GM18526 (cell line): ENCODE results near the gene TGFB2.

Experiments
- POLR2A ChIP-seq: IDR thresholded peaks from 3 replicates; pipeline ENCODE4 v1.6.1; 2011; ENCODE audit not compliant: insufficient read length; ENCODE audit errors: extremely low read depth

Gene TGFB2

DNA sequence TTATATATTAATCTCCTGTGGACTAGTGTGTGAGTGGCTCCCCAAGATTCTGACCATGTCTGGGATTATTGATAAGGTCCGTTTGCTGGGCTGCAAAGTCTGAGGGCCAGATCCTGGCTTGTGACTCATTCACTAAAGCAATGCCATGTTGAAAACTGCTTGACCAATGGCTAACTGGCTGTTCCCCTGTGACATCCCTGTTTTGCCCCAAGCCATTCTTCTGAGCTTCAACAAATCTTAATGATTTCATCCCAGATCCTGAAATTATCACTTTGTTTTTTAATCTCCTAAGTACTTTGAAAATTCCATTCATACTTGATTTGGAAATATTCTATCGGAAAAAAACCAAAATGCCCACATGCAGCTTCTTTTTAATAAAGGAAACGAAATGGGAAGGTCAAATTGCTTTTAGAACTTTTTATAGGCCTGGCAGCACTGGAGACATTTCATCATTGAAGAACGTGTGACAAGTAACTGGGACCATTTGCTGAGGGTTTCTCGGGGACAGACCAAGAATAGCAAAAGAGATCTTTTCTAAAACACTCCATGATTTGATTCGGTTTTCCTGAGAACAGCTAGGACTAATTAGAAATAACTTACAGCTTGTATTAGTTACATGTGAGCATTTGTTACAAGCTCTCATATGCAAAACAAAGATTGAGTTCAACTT lies 121.3 kb downstream of the TGFB2 start:
- no peak for TF ChIP-seq POLR2A

DNA sequence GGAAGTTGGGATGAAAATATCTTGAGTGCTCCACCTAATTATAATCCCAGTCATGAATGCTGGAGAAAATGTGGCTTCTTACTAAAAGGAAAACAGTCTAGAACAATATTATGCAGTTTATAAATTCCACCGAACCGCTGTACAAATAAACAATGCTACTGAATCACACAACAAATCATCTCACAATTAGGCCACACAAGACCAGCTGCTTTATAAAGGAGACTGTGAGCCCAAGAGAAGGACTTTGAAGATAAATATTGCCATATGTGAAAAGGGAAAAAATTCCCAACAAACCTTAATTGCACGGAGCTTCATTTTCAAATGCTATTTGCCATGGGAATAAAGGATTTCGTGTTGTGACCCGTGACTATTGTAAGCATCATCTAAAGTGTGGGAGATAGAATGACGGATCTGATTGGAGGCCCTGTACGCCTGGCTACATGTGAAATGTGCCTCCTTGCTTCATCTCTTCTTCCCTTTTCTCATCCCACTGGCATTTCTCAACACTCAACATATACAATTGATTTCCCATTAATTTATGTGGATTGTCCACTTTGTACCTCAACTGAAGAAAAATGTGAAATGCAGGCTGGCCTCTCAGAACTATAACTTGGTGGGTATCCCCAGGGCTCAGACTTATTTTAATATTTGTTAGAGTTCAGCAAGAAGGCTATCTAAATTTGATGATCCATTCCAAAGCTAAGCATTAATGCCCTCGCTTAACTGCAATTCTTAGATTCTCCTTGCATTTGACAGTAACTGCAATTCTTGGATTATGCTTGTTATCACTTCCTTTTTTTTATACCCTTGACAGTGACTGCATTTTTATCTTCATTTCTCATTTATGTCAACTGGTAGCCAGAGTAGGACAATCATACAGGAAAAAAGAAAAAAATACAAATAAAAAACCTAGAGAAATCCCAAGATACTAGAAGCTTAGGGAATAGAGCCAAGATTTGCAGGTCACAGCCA lies 122.3 kb downstream of the TGFB2 start:
- no peak for TF ChIP-seq POLR2A

DNA sequence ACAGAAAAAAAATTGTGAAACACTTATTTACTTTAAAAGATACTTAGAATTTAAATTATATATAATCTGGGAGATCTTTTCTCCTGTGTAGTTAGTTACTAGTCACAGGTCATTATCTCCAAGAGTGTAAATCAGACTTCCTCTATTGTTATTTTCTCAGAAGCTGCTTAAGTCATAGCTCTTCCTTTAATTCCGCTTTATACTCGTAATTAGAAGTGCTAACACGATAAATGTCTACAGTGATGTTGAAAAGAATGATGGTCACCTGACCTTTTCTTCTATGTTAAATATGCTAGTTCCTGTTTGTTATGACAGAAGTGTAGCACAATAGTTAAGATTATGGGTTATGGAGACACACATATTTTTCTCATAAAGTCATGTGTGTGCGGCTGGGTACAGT lies 123.6 kb downstream of the TGFB2 start:
- TF ChIP-seq POLR2A: no peak

DNA sequence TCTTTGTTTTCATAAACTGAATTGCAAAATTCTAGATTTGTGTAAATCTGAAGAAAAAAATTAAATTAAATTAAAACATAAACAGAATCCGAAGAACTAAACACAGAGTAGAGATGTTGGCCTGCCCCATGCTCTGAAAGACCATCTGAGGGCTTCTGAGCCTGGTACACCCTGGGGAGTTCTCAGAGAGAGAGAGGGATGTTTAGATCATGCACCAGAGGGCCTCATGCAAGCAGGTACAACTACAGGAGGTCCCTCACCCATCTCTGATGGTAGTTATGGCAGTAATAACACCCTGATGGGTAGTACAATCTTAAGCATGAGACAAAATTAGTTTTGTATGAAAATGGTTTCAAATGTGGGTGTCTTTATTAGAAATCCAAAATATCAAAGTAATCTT lies 127.7 kb downstream of the TGFB2 start:
- no peak for TF ChIP-seq POLR2A

DNA sequence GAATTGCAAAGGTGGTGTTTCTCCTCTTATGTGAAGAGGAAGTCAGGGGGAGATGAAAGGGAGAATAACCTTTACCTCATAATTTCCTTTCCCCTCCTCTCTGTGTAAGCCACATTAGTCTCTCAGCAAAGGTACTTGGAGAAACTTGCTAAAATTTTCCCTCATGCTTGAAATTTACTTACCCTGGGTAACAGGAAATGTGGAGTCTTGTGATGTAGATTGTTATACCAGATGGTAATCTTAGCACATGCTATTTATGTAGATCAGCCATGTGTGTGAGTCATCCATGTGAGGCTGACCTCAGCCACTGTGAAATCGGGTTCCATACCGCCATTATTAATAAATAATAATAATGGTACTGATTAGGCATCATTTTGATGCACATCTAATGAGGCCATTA lies 128.4 kb downstream of the TGFB2 start:
- no peak for TF ChIP-seq POLR2A

GRCh38 chr1:218474128-218474527 lies 129.0 kb downstream of the TGFB2 start:
- no peak for TF ChIP-seq POLR2A

GRCh38 chr1:218475275-218475674 lies 130.1 kb downstream of the TGFB2 start:
- no peak for TF ChIP-seq POLR2A

- TF ChIP-seq POLR2A: no peak
Observed at GRCh38 chr1:218475699-218476098, 130.6 kb downstream of the TGFB2 start.

DNA sequence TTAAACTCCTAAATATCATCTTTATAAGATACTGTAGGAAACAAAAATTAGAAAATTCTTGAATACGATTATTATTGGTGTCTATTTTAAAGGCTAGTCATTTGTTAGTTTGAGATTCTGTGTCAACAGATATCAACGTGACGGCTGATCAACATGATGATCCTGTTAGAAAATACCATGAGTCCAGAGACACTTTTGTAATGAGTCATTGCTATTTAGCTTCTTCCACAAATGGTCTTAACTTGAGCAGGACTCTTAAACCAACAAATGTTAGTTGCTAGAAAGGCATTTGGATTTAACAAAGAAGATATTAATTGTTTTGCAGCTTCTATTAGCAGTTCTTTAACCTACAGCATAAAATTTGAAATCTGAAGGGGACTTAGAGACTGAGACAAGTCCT lies 131.2 kb downstream of the TGFB2 start:
- TF ChIP-seq POLR2A: no peak

- TF ChIP-seq POLR2A: no peak
Observed at GRCh38 chr1:218478336-218478735, 133.2 kb downstream of the TGFB2 start.

GRCh38 chr1:218479436-218480115 lies 134.4 kb downstream of the TGFB2 start:
- TF ChIP-seq POLR2A: no peak

DNA sequence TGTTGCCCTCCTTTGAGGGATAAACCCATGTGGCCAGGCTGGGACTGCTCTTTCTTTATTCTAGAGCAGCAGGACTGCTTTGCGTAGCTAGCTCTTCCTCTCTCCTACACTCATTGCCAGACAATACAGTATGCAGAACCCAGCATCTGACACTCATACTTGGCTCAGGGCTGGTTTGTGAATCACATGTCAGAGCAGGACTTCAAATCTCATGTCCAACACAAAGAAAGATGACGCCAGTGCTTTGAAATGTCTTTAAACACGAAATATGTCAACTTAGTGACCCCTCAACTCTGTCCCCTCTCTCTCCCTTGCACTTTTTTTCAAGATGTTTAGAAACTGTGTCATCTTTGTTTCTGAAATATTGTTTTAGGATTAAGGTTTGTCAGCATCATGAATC lies 135.0 kb downstream of the TGFB2 start:
- no peak for TF ChIP-seq POLR2A

- TF ChIP-seq POLR2A: no peak
Observed at GRCh38 chr1:218480588-218481099, 135.5 kb downstream of the TGFB2 start.

DNA sequence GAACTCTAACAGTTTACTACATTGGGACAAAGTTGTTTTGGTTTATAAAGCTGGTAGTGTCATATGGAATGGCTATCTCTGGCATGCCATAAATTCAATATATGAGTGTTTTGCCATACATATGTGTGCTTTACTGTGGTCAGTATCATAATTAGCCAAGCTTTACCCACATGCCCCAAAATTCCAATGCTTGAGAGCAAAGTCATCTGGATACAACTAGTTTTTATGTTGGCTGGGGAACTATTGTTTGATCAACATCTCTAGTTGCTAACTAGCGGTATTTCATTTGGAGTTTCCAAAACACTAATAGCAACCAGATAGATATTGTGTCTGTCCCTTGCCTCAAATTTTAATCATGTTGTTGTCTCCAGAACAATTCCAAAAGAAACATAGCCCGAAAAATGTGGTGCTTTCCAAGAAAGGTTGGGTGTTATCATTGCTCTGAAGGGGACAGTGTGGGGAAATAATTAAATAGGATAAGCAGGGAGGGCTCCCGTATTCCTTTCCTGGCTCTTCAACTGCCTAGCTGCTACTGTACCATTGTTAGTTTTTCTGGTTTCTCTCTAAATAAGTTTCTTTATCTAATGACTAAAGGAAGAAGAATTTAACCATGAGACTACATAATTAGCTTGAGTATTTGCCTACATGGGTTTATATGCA lies 136.1 kb downstream of the TGFB2 start:
- no peak for TF ChIP-seq POLR2A

GRCh38 chr1:218482683-218483082 lies 137.5 kb downstream of the TGFB2 start:
- no peak for TF ChIP-seq POLR2A
